Common myeloid progenitor, CD34-positive (primary cell): ENCODE data around the gene GPC5.

Experiments used
- CTCF ChIA-PET: fragments of 350-600 bp; sonication (Branson Sonifier 250); formaldehyde crosslinking; loops from one replicate; lab custom pipeline; 2021; ENCODE audit warnings: antibody characterized with exemption; lab: Charles Lee
- POLR2A ChIA-PET: fragments of 350-600 bp; sonication (Branson Sonifier 250); formaldehyde crosslinking; loops from one replicate; lab custom pipeline; 2021; ENCODE audit warnings: antibody characterized with exemption; lab: Charles Lee
- DNase-seq, 3 donors: peaks; one replicate each; pipeline versions ENCODE4 v3.0.0 to v3.0.0-alpha.2; 2013
- H3K27ac ChIP-seq, 2 experiments: 1 replicate in 1 of 2; 2 replicates in 1 of 2; pipeline ENCODE4 v1.7.0; 2013; ENCODE audit warnings: inconsistent platforms in 2 of 2, low read length in 2 of 2, mild to moderate bottlenecking in 2 of 2, low read depth in 1 of 2, moderate library complexity in 1 of 2; ENCODE audit not compliant: severe bottlenecking in 2 of 2, insufficient read depth in 1 of 2, poor library complexity in 1 of 2
- H3K27me3 ChIP-seq, 5 experiments: replicated peaks in 2 of 5; 1 replicate in 3 of 5; 2 replicates in 2 of 5; pipeline versions ENCODE4 v1.6.1 to v1.7.0; 2013; ENCODE audit warnings: low read length in 4 of 5, mild to moderate bottlenecking in 2 of 5, moderate library complexity in 2 of 5, inconsistent platforms in 1 of 5; ENCODE audit not compliant: insufficient read depth in 5 of 5, control insufficient read depth in 4 of 5
- H3K36me3 ChIP-seq, 4 experiments: 1 replicate in 2 of 4; 2 replicates in 2 of 4; pipeline versions ENCODE4 v1.6.1 to v1.7.0; 2013; ENCODE audit warnings: low read length in 3 of 4, control low read depth in 1 of 4, mild to moderate bottlenecking in 1 of 4; ENCODE audit not compliant: control insufficient read depth in 4 of 4, insufficient read depth in 4 of 4
- H3K4me1 ChIP-seq, 4 experiments: 1 replicate in 3 of 4; 2 replicates in 1 of 4; pipeline versions ENCODE4 v1.6.1 to v1.7.1; 2013; ENCODE audit warnings: low read length in 3 of 4, mild to moderate bottlenecking in 3 of 4, control low read depth in 1 of 4, inconsistent platforms in 1 of 4, moderate library complexity in 1 of 4; ENCODE audit not compliant: control insufficient read depth in 4 of 4, insufficient read depth in 4 of 4; ENCODE audit errors: control extremely low read depth in 1 of 4
- H3K4me3 ChIP-seq, 7 experiments: 1 replicate in 4 of 7; 2 replicates in 3 of 7; pipeline versions ENCODE4 v1.5.1 to v1.7.0; 2013; ENCODE audit warnings: mild to moderate bottlenecking in 7 of 7, low read length in 6 of 7, moderate library complexity in 6 of 7, inconsistent platforms in 2 of 7, low read depth in 2 of 7, control low read depth in 1 of 7; ENCODE audit not compliant: insufficient read depth in 4 of 7, control insufficient read depth in 1 of 7; ENCODE audit errors: extremely low read depth in 1 of 7
- H3K9me3 ChIP-seq, 5 experiments: 1 replicate in 4 of 5; 2 replicates in 1 of 5; pipeline versions ENCODE4 v1.6.1 to v1.7.1; 2013; ENCODE audit warnings: low read length in 4 of 5, mild to moderate bottlenecking in 2 of 5, inconsistent platforms in 1 of 5, low read depth in 1 of 5, moderate library complexity in 1 of 5; ENCODE audit not compliant: control insufficient read depth in 4 of 5, insufficient read depth in 2 of 5; ENCODE audit errors: control extremely low read depth in 1 of 5
- WGBS: methylation state at CpG from one replicate; pipeline ENCODE4 v1.1.5; 2013; ENCODE audit not compliant: insufficient coverage; 5-methylcytosine and 5-hydroxymethylcytosine counted together

GPC5 gene

DNA sequence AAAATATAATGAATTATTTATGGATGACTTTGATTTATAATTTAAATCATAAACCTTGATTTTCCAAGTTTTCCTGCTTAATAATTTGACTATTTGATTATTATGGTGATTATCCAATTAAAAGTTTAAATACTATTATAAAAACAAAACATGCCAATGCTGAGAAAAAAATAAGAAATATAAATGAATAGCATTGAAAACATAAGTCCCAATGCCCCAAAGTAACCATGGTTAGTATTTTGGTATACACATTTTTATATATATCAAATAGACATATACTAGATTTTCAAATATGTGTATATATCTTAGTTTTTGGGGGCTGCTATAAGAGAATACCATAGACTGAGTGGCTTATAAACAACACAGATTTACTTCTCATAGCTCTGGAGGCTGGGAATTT is 108.3 kb downstream of the GPC5 start:
- POLR2A ChIA-PET = no interaction called here

DNA sequence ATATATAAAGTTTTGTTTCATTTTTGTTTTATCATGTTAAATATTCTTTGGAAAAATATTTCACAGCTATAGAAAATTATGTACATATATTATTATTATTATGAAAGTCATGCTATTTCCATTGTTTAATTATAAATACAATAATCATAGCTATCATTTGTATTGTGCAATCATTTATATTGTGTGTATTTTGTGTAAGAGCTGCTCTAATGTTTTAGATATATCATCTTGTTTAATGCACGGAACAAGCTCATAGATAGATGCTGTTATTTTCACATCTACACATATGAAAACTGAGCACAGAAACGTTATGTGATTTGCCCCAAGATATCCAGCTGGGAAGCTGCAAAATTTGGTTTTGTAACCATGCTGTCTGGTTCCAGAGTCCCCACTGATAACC is 111.6 kb downstream of the GPC5 start:
- no peaks in the 10 kb centered on the region for H3K27me3 ChIP-seq
- H3K36me3 ChIP-seq = no peaks in the 10 kb centered on the region
- WGBS = no CpG with 5 or more reads among the region's 2 CpGs
- ChIA-PET CTCF (no interaction called here), POLR2A (no interaction called here)
- DNase-seq = no peak
- H3K4me3 ChIP-seq = no peak overlapping the region
- peaks cover 0 to 1% (median 0%) of the 10 kb centered on the region in 5 experiments for H3K9me3 ChIP-seq
- H3K27ac ChIP-seq = no peak overlapping the region
- no peaks in the 10 kb centered on the region for H3K4me1 ChIP-seq

More for the DNA sequence above, 108.3 kb downstream of the GPC5 start:
- no peak overlapping the region for H3K4me3 ChIP-seq
- H3K4me1 ChIP-seq = no peaks in the 10 kb centered on the region
- no peak for DNase-seq
- no peak overlapping the region for H3K27ac ChIP-seq
- H3K9me3 ChIP-seq = no peaks in the 10 kb centered on the region
- H3K27me3 ChIP-seq = no peaks in the 10 kb centered on the region
- no peaks in the 10 kb centered on the region for H3K36me3 ChIP-seq
- CTCF ChIA-PET = no interaction called here

DNA sequence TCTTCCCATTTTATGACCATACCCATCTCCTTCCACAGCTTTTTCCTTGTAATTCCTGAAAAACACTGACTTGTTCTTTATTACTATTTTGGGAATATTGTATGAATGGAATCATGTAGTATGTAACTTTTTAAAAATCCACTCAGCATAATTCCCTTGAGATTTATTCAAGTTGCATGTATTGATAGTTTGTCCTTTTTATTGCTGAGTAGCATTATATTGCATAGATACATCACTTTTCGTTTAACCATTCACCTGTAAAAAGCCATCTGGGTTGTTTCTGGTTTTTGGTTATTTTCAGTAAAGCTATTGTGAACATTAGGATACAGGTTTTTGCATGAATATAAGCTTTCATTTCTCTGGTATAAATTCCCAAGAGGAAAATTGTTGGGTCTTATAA is 115.4 kb downstream of the GPC5 start:
- Histone ChIP-seq H3K9me3 (peaks cover 0 to 5% (median 1%) of the 10 kb centered on the region in 5 experiments), H3K4me1 (no peaks in the 10 kb centered on the region), H3K4me3 (no peak overlapping the region), H3K36me3 (no peaks in the 10 kb centered on the region), H3K27me3 (no peaks in the 10 kb centered on the region), H3K27ac (no peak overlapping the region)
- CTCF ChIA-PET = no interaction called here
- WGBS = no CpG with 5 or more reads among the region's 1 CpG
- no peak for DNase-seq
- POLR2A ChIA-PET = no interaction called here

DNA sequence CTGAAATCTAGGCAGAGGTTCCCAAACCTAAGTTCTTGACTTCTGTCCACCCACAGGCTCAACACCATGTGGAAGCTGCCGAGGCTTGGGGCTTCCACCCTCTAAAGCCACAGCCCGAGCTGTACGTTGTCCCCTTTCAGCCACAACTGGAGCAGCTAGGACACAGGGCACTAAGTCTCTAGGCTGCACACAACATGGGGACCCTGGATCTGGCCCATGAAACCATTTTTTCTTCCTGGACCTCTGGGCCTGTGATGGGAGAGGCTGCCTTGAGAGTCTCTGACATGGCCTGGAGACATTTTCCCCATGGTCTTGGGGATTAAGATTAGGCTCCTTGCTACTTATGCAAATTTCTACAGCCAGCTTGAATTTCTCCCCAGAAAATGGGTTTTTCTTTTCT is 118.4 kb downstream of the GPC5 start:
- WGBS = 100% methylated on average over 2 of the region's 3 CpGs
- CTCF ChIA-PET = no interaction called here
- Histone ChIP-seq H3K27ac (no peak overlapping the region), H3K4me3 (no peak overlapping the region), H3K27me3 (no peaks in the 10 kb centered on the region), H3K4me1 (no peaks in the 10 kb centered on the region), H3K36me3 (no peaks in the 10 kb centered on the region), H3K9me3 (peaks cover 0 to 5% (median 1%) of the 10 kb centered on the region in 5 experiments)
- no peak for DNase-seq
- POLR2A ChIA-PET = no interaction called here

DNA sequence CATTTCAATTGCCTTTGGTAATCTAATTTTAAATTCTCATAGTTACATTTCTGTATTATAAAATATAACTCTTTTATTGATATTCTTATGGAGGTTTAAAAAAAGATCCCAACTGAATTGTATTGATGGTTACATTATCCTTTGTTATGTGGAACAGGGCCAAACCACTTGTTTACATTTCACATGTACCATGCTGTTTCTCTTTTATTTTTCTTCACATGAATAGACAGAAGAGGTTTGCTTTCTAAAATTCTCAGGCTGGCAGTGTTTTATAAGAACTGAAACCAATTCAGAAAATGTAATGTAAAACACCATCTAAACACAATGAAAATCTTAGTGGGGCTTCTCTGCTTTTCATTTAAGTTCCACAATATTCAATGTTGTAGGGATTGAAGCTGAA is 122.5 kb downstream of the GPC5 start:
- Histone ChIP-seq H3K36me3 (no peaks in the 10 kb centered on the region), H3K9me3 (peaks cover 0 to 5% (median 0%) of the 10 kb centered on the region in 5 experiments), H3K4me1 (no peaks in the 10 kb centered on the region), H3K27me3 (no peaks in the 10 kb centered on the region), H3K4me3 (no peak overlapping the region), H3K27ac (no peak overlapping the region)
- DNase-seq = no peak
- POLR2A ChIA-PET = no interaction called here
- CTCF ChIA-PET = no interaction called here

DNA sequence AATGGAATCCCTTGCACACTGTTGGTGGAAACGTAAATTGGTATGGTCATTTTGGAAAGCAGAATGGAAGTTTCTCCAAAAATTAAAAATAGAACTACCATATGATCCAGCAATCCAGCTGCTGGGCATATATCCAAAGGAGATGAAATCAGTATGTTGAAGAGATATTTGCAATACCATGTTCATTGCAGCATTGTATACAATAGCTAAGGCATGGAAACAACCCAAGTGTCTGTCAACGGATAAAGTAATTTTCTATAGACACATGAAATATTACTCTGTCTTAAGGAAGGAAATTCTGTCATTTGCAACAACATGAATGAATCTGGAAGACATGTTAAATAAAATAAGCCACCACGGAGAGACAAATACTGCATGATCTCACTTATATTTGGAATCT is 124.7 kb downstream of the GPC5 start:
- DNase-seq = no peak
- H3K36me3 ChIP-seq = no peaks in the 10 kb centered on the region
- no peak overlapping the region for H3K4me3 ChIP-seq
- no peak overlapping the region for H3K27ac ChIP-seq
- POLR2A ChIA-PET = no interaction called here
- no CpG with 5 or more reads among the region's 3 CpGs for WGBS
- H3K4me1 ChIP-seq = no peaks in the 10 kb centered on the region
- CTCF ChIA-PET = no interaction called here
- H3K9me3 ChIP-seq = no peaks in the 10 kb centered on the region
- H3K27me3 ChIP-seq = no peaks in the 10 kb centered on the region

DNA sequence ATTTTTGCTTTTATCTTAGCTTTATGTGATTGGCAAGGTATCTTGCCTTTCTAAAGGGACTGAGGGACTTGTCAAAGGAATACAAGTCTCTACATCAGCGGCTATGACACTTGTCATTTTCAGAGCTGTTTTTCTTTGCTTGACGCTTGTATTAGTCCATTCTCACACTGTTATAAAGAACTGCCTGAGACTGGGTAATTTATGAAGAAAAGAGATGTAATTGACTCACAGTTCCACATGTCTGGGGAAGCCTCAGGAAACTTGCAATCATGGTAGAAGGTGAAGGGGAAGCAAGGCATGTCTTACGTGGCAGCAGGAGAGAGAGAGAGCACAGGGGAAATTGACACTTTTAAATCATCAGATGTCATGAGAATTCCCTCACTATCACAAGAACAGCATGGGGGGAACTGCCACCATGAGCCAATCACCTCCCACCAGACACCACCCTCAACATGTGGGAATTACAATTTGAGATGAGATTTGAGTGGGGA is 128.2 kb downstream of the GPC5 start:
- H3K4me3 ChIP-seq = no peak overlapping the region
- WGBS = 83% methylated on average over 1 of the region's 3 CpGs
- ChIA-PET POLR2A (no interaction called here), CTCF (no interaction called here)
- H3K9me3 ChIP-seq = no peaks in the 10 kb centered on the region
- DNase-seq = no peak
- no peaks in the 10 kb centered on the region for H3K36me3 ChIP-seq
- H3K27ac ChIP-seq = no peak overlapping the region
- H3K27me3 ChIP-seq = peaks cover 0 to 2% (median 0%) of the 10 kb centered on the region in 5 experiments
- H3K4me1 ChIP-seq = no peaks in the 10 kb centered on the region
